NT2/D1 (cell line): ENCODE results near the gene CDYL.

Experiments used
- DNase-seq: peaks from one replicate; pipeline ENCODE4 v3.0.0-alpha.2; 2011; ENCODE audit warnings: low read depth, low spot score
- H3K27me3 ChIP-seq: 2 replicates; pipeline ENCODE4 v1.6.0; 2011; ENCODE audit warnings: mild to moderate bottlenecking; ENCODE audit not compliant: insufficient read length, insufficient read depth
- H3K36me3 ChIP-seq: 2 replicates; pipeline ENCODE4 v1.6.1; 2011; ENCODE audit warnings: mild to moderate bottlenecking, low read length, mixed read lengths; ENCODE audit not compliant: insufficient read depth, insufficient read length
- H3K4me1 ChIP-seq: 2 replicates; pipeline ENCODE4 v1.5.1; 2011; ENCODE audit not compliant: insufficient read depth, insufficient read length
- H3K4me3 ChIP-seq: 2 replicates; pipeline ENCODE4 v1.5.1; 2011; ENCODE audit warnings: low read depth; ENCODE audit not compliant: insufficient read length
- H3K9ac ChIP-seq: 2 replicates; pipeline ENCODE4 v1.6.0; 2011; ENCODE audit warnings: low read depth; ENCODE audit not compliant: insufficient read length
- H3K9me3 ChIP-seq: 2 replicates; pipeline ENCODE4 v1.5.1; 2011; ENCODE audit warnings: mild to moderate bottlenecking, low read length; ENCODE audit not compliant: insufficient read depth
- SUZ12 ChIP-seq: IDR thresholded peaks from 2 replicates; pipeline ENCODE4 v1.6.1; 2011; ENCODE audit not compliant: insufficient read length, insufficient read depth; ENCODE audit errors: extremely low read depth
- YY1 ChIP-seq: IDR thresholded peaks from 2 replicates; pipeline ENCODE4 v1.6.1; 2011; ENCODE audit not compliant: insufficient read length, insufficient read depth
- ZNF274 ChIP-seq: IDR thresholded peaks from 2 replicates; pipeline ENCODE4 v1.6.1; 2011; ENCODE audit warnings: mild to moderate bottlenecking, low read depth, low read length

CDYL gene

DNA sequence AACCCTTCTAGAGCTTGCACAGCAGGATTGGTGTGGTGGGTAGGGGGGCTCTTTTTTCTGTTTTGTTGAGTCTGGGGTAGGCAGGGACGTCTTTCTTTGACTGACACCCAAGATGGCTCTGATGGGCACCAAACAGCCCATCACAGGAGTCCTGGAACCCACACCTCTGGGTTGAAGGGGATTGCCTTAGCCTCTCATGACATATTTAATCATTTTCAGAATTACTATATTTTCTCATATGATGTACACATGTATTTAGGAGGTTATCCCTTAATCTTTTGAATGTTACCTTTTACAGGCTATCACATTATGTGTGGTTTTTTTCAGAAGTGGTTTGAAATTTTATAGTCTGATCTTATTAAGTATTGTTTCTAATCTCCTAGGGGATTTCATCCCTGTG is 163.0 kb downstream of the CDYL start:
- Histone ChIP-seq H3K9me3 (no peaks in the 10 kb centered on the region), H3K4me1 (no peaks in the 10 kb centered on the region), H3K36me3 (peaks cover 25% of the 10 kb centered on the region), H3K4me3 (no peak overlapping the region), H3K27me3 (no peaks in the 10 kb centered on the region), H3K9ac (no peak overlapping the region)
- TF ChIP-seq ZNF274: no peak
- no peak for TF ChIP-seq SUZ12
- no peak for TF ChIP-seq YY1
- no peak for DNase-seq

DNA sequence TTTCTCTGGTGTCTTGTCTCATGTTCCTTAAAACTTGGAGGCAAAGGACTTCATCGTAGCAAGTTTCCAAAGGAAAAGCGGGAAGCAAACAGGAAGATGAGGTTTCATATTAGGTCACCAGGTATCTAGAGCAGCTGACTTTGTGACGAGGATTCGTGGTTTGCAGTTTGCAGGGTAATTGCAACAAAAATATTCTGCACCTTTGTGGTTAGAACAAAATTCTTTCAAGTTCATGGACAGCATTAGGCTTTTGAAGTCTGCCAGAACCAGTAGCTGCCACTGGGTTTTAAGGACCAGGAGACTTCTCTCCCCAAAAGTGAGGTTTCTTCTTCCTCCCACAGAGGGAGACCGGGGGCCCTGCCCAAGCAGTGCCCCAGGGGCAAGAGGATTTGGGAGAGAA is 164.2 kb downstream of the CDYL start:
- no peaks in the 10 kb centered on the region for H3K4me1 ChIP-seq
- TF ChIP-seq ZNF274 (no peak), YY1 (no peak), SUZ12 (no peak)
- no peak for DNase-seq
- H3K9me3 ChIP-seq: no peaks in the 10 kb centered on the region
- no peak overlapping the region for H3K4me3 ChIP-seq
- H3K9ac ChIP-seq: no peak overlapping the region
- no peaks in the 10 kb centered on the region for H3K27me3 ChIP-seq
- peaks cover 32% of the 10 kb centered on the region for H3K36me3 ChIP-seq

DNA sequence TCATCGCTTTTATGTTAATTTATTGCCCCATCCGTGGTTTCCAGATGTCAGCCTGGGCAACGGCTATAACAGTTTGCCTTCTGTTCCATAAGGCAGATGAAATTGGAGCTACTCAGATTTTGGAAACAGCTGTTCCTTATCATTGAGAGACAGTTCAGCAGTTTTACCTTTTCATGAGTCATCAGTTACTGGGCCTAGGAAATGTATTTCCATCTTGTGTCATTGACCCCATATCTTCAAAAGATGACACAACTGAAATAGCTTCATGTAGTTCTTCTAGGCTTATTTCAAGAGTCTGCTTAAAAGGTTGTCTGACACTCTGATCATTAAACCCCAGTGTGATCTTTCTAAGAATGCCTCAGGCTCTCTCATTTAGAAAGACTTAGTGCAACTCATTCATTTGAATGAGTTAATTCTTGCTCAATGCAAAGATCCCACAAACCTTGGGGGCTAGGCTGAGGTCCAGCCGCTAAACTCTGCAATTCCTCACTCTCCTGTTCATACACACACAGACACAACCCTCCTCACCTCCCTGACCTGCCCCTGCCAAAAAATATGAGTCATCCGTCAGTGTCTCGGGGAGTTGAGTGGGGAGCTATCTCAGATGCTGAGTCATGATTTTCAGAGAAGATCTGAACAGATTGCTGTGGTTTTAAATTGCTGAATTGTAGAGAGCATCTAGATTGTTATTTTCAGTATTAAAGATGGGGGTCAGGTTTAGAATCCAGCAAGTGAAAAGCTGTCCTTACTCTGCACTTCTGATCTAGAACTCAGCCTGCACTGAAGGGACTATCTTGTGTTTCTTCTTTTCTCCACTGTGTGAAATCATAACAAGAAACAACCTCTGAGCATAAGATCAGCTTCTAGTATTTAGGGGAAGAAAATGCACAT is 165.8 kb downstream of the CDYL start:
- H3K9ac ChIP-seq: no peak overlapping the region
- TF ChIP-seq ZNF274 (no peak), YY1 (no peak), SUZ12 (no peak)
- no peaks in the 10 kb centered on the region for H3K9me3 ChIP-seq
- H3K36me3 ChIP-seq: peaks cover 37% of the 10 kb centered on the region
- H3K4me3 ChIP-seq: no peak overlapping the region
- no peaks in the 10 kb centered on the region for H3K27me3 ChIP-seq
- peaks cover 3% of the 10 kb centered on the region for H3K4me1 ChIP-seq
- DNase-seq: no peak

DNA sequence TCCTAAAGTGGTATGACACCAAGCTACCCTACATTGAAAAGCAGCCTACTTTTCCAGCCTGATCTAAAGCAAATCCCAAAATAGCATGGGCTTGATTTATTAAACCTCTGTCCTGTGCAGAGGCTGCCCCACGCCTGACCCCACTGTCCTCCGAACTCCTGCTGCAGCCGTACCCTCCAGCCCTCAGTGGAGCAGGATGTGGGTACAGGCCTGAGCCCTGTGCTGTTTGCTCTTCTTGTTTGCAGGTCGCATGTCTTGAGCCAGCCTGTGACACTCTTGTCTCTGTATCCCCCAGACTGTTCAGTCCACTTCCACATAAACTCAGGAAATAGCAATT is 166.4 kb downstream of the CDYL start:
- TF ChIP-seq ZNF274: no peak
- H3K27me3 ChIP-seq: no peaks in the 10 kb centered on the region
- no peak overlapping the region for H3K4me3 ChIP-seq
- no peaks in the 10 kb centered on the region for H3K9me3 ChIP-seq
- H3K36me3 ChIP-seq: peaks cover 35% of the 10 kb centered on the region
- H3K4me1 ChIP-seq: peaks cover 3% of the 10 kb centered on the region
- no peak overlapping the region for H3K9ac ChIP-seq
- DNase-seq: no peak

DNA sequence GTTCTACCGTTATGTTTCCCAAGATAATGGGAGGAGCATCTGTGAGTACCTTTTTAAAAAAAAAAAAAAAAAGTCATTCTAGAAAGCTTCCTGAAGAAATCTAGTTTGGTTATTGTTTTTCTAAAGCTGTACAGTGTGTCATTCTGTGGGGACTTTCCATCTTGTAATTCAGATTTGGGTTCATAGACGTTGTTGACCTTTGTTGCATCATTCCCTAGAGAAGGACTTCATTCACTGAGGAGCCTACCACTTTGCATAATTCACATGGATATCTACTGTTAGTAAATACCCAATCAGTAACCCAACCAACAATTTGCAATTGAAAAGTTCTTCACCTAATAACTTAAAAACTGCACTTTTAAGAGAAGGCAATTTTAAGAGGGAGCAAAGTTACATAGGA is 167.5 kb downstream of the CDYL start:
- Histone ChIP-seq H3K36me3 (peaks cover 29% of the 10 kb centered on the region), H3K27me3 (no peaks in the 10 kb centered on the region), H3K9ac (no peak overlapping the region), H3K4me3 (no peak overlapping the region), H3K9me3 (no peaks in the 10 kb centered on the region), H3K4me1 (peaks cover 9% of the 10 kb centered on the region)
- DNase-seq: no peak
- TF ChIP-seq YY1: no peak
- no peak for TF ChIP-seq SUZ12
- no peak for TF ChIP-seq ZNF274

DNA sequence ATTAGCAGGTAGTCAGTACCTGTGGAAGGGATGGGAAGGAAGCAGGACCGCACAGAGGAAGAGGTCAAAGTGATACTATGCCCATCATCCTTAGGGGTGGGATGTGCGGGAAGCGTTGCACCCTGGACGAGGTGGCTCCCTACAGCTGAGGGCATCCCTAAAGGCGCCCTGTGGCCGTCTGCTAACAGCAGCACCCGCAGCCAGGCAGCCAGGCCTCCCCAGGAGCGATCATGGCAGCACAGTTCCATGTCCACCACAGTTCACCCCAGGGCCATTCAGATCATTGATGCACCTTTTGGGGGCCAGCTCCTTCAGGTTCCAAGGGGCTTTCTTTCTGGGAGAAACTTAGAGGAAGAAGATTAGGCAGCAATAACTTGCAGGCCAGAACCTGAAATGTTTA is 168.1 kb downstream of the CDYL start:
- no peak for TF ChIP-seq YY1
- no peak for TF ChIP-seq ZNF274
- no peak overlapping the region for H3K9ac ChIP-seq
- H3K4me1 ChIP-seq: peaks cover 12% of the 10 kb centered on the region
- H3K9me3 ChIP-seq: no peaks in the 10 kb centered on the region
- H3K36me3 ChIP-seq: peaks cover 33% of the 10 kb centered on the region
- DNase-seq: no peak
- H3K4me3 ChIP-seq: no peak overlapping the region
- no peaks in the 10 kb centered on the region for H3K27me3 ChIP-seq

DNA sequence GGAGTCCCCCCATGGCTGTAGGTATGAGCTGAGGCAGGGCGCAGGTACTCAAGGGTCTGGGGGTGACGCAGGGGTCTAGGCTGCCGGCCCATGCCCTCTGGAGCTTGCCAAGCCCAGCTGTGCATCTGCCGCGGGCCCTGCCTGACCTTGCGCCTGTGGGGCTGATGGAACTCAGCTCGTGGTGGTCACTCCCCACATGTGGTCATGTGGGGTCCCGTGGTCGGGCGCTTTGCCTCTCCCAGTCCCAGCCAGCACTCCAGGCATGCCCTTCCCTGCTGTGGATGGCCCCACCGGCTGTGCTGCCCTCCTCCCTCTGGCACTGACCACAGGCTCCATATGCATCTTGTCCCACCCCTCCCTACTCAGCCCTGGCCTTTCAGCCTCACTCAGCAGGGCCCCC is 170.3 kb downstream of the CDYL start:
- Histone ChIP-seq H3K27me3 (no peaks in the 10 kb centered on the region), H3K4me1 (peaks cover 12% of the 10 kb centered on the region), H3K9ac (no peak overlapping the region), H3K36me3 (peaks cover 44% of the 10 kb centered on the region), H3K4me3 (no peak overlapping the region), H3K9me3 (no peaks in the 10 kb centered on the region)
- DNase-seq: no peak
- no peak for TF ChIP-seq YY1
- no peak for TF ChIP-seq ZNF274
- TF ChIP-seq SUZ12: no peak
